ENCODE data around the gene ERN1.
"Not testable (repeated sequence)": the region's sequence is repeated elsewhere in the genome, so short reads cannot be mapped to it uniquely, and the experiment has no call there.

The ERN1 gene

DNA sequence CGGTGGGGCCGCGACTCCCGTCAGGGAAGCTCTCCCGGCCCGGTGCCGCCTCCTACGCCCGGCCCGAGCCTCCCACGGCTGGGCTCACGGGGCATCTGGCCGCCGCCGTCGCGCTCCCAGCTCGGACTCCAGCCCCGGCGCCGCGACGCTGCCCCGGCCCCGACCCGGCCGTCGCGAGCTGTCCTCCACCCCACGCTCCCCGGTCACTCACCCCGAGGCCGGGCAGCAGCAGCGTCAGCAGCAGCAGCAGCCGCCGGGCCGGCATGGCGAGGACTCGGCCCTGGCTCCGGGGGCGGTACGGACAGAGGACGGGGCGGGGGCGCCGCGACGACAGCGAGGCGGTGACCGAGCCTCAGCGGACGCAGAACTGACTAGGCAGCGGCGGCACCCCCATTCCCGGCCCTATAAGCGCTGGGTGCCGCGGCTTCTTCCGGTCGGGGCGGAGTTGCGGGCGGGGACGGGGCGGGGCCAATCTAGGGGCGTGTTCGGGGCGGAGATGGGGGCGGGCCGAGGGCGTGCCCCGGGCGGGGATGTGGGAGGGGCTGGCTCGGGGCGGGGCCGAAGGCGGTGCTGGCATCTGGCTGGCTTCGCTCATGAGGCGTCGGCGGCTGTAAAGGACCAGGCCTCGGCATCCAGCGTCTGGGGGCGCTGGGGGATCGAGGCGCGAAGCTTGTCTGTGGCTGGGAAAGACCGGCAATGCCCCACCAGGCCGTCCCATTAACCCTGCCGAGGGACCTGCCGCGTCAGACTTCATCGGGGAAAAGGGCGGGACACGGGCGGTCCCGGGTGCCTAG lies at the start of gene ERN1:
TSS of gene ERN1 (minus strand) at position 380 of the 794 bp plus-strand sequence. CDS start at position 265, 115 bp downstream.
- DNase-seq (ENCODE audit: low read depth in 2 of 2): peak; percentile 81 to 85

DNA sequence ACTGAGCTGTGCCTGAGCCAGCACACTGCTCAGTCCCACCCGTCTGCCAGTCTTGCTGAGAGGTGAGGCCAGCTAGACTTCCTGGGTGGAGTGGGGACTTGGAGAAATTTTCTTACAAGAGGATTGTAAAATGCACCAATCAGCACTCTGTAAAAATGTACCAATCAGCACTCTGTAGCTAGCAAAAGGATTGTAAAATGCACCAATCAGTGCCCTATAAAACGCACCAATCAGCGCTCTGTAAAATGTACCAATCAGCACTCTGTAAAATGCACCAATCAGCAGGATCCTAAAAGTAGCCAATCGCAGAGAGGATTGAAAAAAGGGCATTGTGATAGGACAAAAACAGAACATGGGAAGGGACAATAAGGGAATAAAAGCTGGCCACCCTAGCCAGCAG lies 49.1 kb upstream of the ERN1 start:
- not testable (repeated sequence) for DNase-seq (ENCODE audit: low read depth in 2 of 2)

DNA sequence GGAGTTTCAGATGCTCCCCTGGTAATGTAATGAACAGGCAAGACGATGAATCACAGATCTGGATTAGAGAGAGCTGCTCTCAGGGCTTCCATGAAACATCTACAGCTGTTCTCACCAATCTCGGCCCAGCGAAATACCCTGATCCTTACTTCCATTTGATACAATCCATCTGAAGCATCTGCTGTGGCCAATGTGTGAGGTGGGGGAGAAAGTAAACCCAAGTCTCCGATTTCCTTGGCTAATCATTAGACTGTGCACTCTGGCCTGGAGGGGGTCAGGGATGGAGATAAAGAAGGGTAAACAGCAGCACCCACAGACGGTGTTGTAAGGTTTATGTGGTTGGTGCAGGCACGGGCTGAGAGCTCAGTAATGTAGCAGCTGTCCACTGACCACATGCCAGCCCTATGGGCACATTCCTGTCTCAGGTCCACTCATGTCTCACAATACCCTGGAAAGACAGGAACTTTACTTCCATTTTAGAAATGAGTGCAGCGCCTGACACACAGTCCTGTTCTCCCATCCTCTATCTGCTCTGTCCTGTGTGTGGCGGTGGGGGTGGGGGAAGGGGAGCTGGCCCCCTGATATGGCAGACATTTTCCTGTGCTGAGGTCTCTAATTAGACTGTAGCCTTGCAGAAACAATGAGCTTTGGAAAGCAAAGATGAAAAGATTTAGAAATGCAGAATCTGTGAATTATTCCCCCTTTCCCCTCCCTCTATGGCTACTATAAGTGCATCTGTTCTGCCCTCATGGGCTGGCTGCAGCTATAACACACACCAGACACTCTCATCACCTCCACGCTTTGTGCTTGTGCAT lies 48.3 kb upstream of the ERN1 start:
- no peak for DNase-seq (ENCODE audit: low read depth in 2 of 2)

DNA sequence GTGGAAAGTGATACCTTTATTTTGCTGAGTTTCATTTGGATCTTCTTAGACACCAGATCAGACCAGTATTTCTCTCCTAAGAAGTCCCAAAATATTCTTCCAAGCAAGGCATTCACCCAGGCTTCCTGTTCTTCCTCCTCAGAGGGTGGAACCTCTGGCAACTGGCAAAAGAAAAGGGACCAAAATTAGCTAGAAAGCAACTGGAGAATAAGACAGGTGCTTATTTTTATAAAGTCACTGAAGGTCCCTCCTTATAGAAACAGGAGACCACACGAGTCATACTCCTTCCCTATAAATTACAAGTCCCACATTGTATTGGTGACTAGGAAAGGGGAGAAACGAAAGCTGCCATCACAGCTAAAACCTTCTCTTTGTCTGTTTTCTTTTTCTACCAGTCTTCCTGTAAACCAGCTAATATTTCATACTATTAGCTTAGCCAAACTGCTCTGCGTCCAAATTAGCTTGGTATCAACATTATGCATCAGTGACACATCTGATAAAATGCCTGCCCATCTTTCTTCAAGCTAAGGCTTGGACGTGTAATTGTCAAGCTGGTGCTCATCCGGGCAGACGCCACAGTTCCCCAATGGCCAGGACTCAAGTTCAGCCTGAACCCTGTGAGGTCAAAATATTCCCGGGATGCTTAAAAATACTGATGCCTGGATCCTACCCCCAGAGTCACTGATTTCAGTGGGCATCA lies 47.5 kb upstream of the ERN1 start:
- DNase-seq (ENCODE audit: low read depth in 2 of 2): no peak

DNA sequence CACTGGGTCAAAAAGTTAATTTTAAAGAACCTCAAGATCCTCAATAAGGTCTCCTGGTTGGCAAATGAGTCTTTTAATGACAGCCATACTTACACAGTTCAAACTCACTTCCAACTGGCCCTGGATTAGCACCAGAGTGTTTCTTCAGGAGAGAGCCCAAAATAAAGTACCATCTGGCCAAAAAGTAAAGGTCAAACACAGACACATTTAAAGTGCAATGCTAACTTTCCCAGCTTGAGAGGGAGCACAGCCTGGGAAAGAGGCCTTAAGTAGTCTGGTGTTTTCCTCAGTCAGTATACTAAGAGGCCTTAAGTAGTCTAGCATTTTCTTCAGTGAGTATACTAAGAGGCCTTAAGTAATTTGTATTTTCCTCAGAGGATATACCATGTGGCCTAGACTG lies 46.6 kb upstream of the ERN1 start:
- no peak for DNase-seq (ENCODE audit: low read depth in 2 of 2)

DNA sequence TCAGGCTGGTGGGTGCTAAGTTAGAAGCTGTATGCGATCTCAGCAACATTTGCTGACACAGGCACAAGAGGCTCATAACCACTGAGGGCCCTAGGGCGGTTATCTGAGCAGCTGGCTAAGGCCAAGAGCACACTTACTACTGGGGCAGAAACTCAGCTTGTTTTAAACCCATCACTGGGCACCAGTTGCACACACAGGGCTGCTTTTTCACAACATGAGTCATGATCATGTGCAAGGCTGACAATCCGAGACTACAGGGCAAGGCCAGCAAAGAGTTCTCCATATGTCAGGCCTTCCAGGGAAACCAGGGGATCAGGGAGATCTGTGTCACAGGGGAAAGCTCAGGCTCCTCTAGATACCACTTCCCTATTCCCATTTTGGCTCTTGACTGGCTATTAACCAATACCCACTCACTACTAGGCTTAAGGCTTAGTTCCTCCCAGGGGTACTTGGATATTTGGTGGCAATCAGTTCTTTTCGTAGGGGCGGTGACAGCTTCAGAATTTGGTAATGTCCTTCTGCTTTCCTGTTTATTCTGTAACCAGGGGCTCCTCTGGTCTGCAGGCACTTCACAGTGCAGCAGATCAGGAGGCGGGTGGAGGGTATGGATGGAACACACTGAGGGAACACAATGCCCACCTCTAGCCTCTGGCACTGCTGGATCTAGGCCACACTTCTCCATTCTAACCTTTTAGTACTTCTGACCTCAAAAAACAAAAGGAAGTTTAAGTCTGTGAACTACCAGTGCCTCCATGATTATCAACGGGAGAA lies 44.9 kb upstream of the ERN1 start:
- DNase-seq (ENCODE audit: low read depth in 2 of 2): no peak

DNA sequence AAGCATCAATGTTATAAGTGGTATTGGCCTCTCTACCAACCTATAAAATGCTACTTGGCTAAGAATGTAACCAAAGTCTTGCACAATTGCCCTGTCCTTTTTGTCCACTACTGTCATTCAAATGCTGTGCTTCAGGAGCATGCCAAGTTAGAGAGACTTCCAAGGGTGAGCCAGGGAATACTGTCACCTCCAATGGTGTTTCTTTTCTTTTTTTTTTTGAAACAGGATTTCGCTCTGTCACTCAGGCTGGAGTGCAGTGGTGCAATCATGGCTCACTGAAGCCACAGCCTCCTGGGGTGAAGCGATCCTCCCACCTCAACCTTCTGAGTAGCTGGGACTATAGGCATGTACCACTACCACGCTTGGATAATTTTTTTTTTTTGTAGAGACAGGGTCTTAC lies 43.7 kb upstream of the ERN1 start:
- no peak for DNase-seq (ENCODE audit: low read depth in 2 of 2)

DNA sequence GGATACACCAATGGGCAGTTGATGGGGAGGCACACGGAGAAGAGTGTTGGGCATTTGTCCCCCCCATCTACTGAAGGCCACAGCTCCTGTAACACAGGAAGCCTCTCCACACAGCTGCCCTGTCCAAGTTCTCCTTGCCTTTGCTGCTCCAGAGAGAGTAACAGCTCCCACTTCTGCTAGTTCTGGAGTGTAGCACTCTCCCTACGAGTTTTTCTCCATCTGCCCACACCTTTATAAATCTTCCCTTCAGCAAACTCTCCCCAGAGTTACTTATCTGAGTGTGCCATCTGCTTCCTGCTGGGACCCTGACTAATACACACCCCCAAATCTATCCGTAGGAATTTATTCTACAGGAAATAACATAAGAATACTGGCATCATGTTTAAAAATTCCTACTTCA lies 42.6 kb upstream of the ERN1 start:
- no peak for DNase-seq (ENCODE audit: low read depth in 2 of 2)

DNA sequence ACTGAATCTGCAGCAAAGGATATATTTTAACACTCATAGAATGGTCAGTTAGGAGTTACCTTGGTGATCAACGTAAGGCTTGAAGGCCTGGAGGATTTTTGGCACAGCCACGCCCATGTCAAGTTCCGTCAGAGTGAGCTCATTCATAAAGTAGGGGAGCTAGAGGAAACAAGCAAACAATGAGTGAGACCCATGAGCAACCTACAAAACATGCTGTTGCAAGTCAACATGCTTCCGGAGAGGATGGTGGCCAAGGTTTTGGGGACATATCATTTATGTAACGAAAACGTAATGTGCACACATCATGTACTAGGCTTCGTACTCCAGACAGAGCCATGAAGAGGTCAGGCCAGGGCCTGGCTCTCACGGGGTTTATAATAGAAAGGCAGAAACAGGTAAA lies 41.1 kb upstream of the ERN1 start:
- no peak for DNase-seq (ENCODE audit: low read depth in 2 of 2)

DNA sequence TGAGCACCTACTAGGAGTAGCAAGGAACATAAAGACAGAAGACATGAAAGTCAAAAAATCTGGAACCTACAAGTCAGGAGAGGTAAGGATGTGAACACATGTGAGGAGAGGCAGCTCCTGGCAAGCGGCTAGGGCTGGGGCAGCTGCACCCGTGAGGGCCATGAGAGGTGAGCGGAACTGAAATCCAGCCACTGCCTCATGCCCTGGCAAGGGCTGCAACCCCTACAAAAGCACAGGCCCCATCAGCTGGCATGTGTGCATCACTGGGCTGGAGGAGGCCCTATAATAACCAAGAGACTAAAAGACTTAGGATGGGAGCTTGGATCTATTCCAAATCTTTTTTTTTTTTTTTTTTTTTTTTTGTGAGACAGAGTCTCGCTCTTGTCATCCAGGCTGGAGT lies 40.3 kb upstream of the ERN1 start:
- DNase-seq (ENCODE audit: low read depth in 2 of 2): no peak

DNA sequence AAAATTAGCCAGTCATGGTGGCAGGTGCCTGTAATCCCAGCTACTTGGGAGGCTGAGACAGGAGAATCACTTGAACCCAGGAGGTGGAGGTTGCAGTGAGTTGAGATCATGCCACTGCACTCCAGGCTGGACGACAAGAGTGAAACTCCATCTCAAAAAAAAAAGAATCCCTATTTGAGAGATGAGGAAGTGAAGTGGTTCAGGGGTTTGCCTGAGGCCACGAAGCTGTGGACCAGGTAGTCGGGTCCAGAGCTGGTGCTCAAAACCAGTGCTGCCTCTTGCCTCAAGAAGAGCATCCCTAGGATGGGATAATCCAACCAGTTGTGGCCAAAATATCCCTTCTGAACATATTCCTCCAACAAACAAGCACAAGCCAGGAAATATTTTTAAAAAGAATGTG lies 37.7 kb upstream of the ERN1 start:
- DNase-seq (ENCODE audit: low read depth in 2 of 2): not testable (repeated sequence)

DNA sequence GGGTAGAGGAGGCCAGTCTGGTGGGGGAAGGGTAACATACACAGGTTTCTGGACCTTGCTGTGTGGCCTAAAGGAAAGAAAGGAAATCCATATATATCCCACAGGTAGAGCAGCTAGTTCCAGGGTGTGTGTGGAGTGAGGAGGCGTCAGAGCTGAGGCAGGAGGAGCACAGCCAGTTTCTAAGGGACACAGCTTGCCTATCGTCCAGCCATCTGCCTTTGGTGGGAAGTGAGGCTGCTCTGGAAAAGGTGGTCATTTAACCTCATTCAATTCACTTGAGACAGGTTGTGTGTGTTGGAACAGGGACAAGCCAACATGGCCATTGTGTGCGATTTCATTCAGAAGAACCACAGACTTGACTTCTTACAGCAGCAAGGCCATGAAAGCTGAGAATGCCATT lies 36.9 kb upstream of the ERN1 start:
- no peak for DNase-seq (ENCODE audit: low read depth in 2 of 2)

DNA sequence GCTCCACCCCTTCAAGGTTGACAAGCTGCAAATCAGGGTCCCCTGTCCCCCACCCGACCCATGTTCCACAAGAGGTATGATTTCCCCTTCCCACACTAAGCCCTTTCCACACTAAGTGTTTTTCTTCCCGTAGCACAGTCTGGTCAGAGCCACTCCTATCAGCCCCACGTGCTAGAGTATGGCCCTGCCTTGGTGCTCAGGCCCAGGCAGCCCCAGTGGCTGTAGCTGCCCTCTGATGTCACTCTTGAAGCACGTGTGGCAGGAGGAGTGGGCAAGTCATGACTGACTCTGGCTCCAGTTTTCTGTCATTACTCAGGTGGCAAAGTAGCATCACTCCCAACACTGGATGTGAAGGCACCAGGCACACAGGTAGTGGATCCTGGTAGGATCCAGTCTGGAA lies 35.4 kb upstream of the ERN1 start:
- no peak for DNase-seq (ENCODE audit: low read depth in 2 of 2)

DNA sequence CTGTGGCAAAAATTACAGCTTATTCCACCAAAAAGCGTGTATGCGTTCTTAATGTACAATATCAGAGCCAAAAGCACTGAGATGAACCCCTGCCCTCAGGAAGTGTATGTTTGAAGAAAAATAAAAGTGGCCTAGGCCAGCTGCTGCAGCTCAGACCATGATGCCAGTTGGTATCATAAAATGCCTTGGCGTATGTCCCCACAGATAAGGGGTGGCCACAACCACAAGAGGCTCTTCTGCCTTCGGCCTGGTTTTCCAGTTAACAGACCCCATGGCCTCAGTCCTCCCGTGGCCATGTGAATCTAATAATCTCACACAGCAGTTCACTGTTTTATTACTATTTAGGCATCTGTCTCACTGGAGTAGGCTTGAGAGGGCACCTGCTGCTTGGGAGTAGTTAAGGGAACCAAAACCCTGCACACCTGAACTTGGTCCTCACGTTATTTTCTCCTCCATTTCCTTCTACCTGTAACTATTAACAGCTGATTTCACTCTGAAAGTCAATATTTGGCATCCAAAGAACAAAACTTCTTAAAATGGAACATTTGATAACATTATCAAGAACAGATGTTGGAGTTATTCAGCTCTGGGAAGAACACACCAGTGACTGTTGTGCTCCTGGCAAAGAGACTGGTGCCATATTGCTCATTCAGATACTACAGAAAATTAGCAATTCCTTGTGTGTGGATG lies 34.8 kb upstream of the ERN1 start:
- DNase-seq (ENCODE audit: low read depth in 2 of 2): no peak

DNA sequence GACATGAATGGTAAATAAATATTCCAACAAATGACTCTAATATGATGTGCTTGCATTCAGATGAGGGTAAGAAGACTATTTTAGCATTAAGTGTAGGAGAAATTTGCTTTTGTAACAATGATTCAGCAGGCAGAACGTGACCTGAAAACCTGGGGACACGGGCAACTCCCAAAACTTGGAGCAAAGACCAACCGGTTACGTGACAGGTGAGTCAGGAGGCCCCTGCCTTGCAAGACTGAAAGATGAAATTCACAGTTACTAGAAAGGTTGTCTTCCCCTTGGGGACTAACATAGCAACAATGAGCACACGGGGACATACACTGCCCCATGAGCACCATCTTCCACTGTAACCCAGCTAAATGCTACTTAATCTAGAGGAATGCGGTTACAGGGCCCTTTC lies 33.5 kb upstream of the ERN1 start:
- DNase-seq (ENCODE audit: low read depth in 2 of 2): no peak

DNA sequence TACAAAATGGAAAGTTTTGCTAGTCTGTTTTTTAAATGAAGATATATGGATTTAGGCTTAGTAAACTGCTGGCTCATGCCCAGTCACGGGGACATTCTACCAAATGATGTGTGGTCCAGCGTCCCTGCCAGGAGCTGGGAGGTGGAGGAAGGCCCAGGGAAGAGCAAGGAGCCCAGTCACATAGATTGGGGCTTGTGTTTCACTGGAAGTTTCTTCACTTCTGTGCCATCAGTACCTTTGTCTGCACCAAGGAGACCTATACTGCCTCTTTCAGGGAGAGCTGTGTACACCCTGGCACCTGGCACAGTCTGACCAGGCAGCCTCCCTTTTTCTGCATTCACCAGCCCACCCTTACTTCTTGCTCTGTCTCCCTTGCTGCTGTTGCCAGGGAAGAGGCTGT lies 32.6 kb upstream of the ERN1 start:
- no peak for DNase-seq (ENCODE audit: low read depth in 2 of 2)

DNA sequence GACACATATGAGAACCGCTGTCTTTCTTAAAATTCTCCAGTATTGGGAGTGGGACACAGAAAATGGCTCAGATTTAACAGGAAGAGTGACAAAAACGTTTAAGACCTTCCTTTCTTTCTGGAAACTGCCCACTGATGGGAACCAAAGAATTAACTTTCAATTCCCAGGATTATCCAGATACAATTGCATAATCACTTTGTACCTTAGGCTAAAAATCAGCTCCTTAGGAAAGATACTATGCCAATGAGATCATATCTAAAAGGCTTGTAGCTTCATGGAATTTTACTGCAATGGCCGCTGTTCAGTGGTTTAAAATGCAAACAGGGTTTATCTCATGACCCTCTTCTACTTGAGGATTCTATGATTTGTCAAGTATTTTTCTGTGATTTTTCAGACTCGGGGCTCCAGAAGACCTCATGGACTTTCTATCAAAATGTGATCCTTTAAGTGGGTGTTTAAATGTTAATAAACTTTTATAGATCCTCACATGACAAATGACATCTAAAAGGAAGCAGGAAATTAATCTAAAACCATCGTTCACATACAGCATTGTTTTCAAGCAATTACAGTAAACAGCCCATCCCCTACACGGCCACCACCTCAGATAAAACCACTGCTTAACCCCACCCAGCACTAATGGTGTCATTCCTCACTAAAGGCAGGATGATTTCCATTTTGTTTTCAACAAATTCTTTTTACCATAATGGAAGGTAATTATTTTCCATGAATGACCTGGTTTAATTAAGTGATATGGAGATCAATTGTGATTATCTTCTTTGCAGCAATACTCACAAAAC lies 31.6 kb upstream of the ERN1 start:
- no peak for DNase-seq (ENCODE audit: low read depth in 2 of 2)

DNA sequence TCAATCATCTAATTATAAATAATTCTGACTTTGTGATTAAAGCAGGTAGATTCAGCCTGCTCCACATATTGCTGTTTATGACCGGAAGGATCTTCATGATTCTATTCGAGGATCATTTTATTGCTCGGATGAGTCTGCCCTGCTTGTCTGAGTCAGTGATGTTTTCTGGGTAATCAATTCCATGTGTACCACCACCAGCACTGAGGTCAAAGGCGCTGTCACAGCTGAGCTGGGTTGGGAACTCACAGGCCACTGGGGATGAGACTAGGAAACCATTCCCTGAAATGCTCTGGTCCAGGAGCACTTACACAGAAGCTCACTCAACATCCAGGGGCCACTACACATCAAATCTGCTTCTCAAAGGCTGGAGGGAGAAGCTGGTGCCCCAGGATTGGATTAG lies 30.4 kb upstream of the ERN1 start:
- no peak for DNase-seq (ENCODE audit: low read depth in 2 of 2)

DNA sequence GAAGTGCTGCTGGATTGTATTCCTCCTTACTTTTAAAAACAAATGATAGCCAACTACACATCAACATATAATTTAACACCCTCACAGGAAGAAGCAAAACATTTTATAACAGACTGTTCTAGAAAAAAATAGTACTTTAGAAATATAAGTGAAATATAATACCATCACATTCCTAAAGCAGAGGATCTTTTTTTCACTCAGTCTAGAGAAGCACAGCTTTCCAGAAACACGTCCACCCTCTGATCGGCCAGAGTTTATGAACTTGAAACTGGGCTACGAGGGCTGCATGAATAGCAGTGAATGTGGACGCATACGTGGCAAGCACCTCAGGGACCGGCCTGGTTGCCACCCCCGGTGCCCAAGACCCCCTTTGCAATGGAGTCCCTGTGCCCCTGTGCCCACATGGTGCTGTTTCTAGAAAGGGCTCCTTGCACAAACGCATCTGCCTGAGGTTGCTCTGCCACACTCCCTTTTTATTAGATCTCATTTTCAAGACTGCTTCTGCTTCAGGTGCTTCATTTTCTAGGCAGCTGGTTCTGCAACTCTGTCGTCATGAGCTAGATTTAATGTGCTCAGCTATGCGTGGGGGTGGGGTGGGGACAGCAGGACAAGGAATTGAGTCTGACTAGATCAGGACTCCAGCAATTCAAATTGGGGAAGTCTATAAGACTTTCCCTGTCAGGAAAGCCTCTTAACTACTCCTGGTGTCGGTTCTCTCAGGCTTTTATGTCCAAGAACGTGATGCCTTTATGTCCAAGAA lies 29.1 kb upstream of the ERN1 start:
- DNase-seq (ENCODE audit: low read depth in 2 of 2): no peak

DNA sequence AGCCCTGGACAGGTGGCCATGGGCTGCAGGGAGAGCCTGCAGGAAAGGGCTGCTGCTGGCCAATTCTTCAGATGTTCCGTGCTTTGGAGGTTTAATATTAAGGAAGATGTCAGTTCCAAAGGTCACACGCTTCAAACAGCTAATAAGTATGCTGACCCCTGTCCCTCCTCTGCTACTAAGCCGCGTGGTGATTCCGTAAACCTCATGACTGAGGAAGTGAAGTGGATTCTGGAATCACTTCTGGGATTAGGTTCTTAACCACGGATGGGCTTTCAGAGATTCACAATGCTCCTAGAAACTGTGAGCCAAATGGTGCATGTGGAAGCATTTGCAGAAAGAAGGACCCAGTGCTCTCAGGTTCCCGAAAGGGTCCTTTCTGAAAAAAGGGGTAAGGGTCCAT lies 28.5 kb upstream of the ERN1 start:
- DNase-seq (ENCODE audit: low read depth in 2 of 2): no peak
